OCI-LY1 (cell line): ENCODE results near the gene GMNN.

ENCODE experiments used
- CTCF ChIP-seq: fragments of 200-600 bp; sonication (generic), shearing (Covaris generic); IDR thresholded peaks from 2 replicates; pipeline ENCODE4 v1.5.1; 2017; ENCODE audit warnings: mild to moderate bottlenecking, antibody characterized with exemption, low read length, moderate library complexity, mixed read lengths
- EZH2 ChIP-seq: fragments of 200-600 bp; sonication (generic), shearing (Covaris generic); IDR thresholded peaks from 2 replicates; pipeline ENCODE4 v1.8.0; 2017; ENCODE audit warnings: borderline replicate concordance, mixed run types, mild to moderate bottlenecking, antibody characterized with exemption, low read length, moderate library complexity, mixed read lengths

GRCh38 chr6:24827162-24827561, 52.4 kb downstream of the GMNN start:
- TF ChIP-seq CTCF (no peak), EZH2 (no peak)
